GM23248 (cell line): Measurements from ENCODE around the gene UROC1. TPM values are rescaled to one million over a fixed set of nuclear protein-coding genes. Genes with fewer than 3 reads are reported as not detected.

ENCODE experiments used
- DNase-seq: peaks from one replicate; pipeline ENCODE4 v3.0.0-alpha.2; 2015
- H2AFZ ChIP-seq: fragments of 200-600 bp; sonication (generic); 2 replicates; pipeline ENCODE4 v1.6.1; 2016; ENCODE audit warnings: antibody characterized with exemption
- H3F3A ChIP-seq: fragments of 200-600 bp; sonication (generic); 2 replicates; pipeline ENCODE4 v1.6.1; 2016; ENCODE audit warnings: mild to moderate bottlenecking, antibody characterized with exemption, mixed run types; ENCODE audit not compliant: insufficient read depth
- H3K27ac ChIP-seq: fragments of 200-600 bp; sonication (generic); 2 replicates; pipeline ENCODE4 v1.5.1; 2016; ENCODE audit warnings: mild to moderate bottlenecking
- H3K27me3 ChIP-seq: fragments of 200-600 bp; sonication (generic); replicated peaks from 2 replicates; pipeline ENCODE4 v1.6.1; 2016; ENCODE audit warnings: mild to moderate bottlenecking; ENCODE audit not compliant: insufficient read depth
- H3K36me3 ChIP-seq: fragments of 200-600 bp; sonication (generic); 2 replicates; pipeline ENCODE4 v1.6.1; 2016; ENCODE audit warnings: low read depth, mild to moderate bottlenecking
- H3K4me1 ChIP-seq: fragments of 200-600 bp; sonication (generic); 2 replicates; pipeline ENCODE4 v1.6.1; 2016; ENCODE audit warnings: mild to moderate bottlenecking; ENCODE audit not compliant: insufficient read depth
- H3K4me2 ChIP-seq: fragments of 200-600 bp; sonication (generic); one replicate; pipeline ENCODE4 v1.6.1; 2016; ENCODE audit warnings: mild to moderate bottlenecking; ENCODE audit not compliant: unreplicated experiment
- H3K4me3 ChIP-seq: fragments of 200-600 bp; sonication (generic); 2 replicates; pipeline ENCODE4 v1.5.1; 2016; ENCODE audit warnings: mild to moderate bottlenecking
- H3K79me2 ChIP-seq: fragments of 200-600 bp; sonication (generic); 2 replicates; pipeline ENCODE4 v1.6.1; 2016; ENCODE audit warnings: mild to moderate bottlenecking; ENCODE audit not compliant: insufficient read depth
- H3K9ac ChIP-seq: fragments of 200-600 bp; sonication (generic); 2 replicates; pipeline ENCODE4 v1.6.1; 2016; ENCODE audit warnings: mild to moderate bottlenecking
- H3K9me2 ChIP-seq: fragments of 200-600 bp; sonication (generic); 2 replicates; pipeline ENCODE4 v1.6.1; 2016; ENCODE audit warnings: mixed run types, mild to moderate bottlenecking, moderate library complexity; ENCODE audit not compliant: insufficient read depth
- H3K9me3 ChIP-seq: fragments of 200-600 bp; sonication (generic); one replicate; pipeline ENCODE4 v1.6.1; 2017; ENCODE audit warnings: low read depth
- H4K20me1 ChIP-seq: fragments of 200-600 bp; sonication (generic); 2 replicates; pipeline ENCODE4 v1.6.0; 2016; ENCODE audit not compliant: insufficient read depth
- EZH2 ChIP-seq: fragments of 200-600 bp; sonication (generic); IDR thresholded peaks from 2 replicates; pipeline ENCODE4 v1.6.1; 2018; ENCODE audit warnings: antibody characterized with exemption, mild to moderate bottlenecking; ENCODE audit not compliant: insufficient read depth, poor library complexity, severe bottlenecking
- EZH2phosphoT487 ChIP-seq: fragments of 200-600 bp; sonication (generic); IDR thresholded peaks from 2 replicates; pipeline ENCODE4 v1.6.1; 2018; ENCODE audit warnings: antibody characterized with exemption, moderate library complexity, mild to moderate bottlenecking, low read depth; ENCODE audit not compliant: insufficient read depth
- WGBS, 2 experiments: methylation state at CpG; one replicate each; pipeline ENCODE4 v1.1.6; 2015 to 2017; ENCODE audit warnings: low lambda C conversion rate in 2 of 2, low coverage in 1 of 2; ENCODE audit errors: missing lambda C conversion rate in 2 of 2; 5-methylcytosine and 5-hydroxymethylcytosine counted together
- in situ Hi-C: fragments of 300-500 bp; cut with MboI; formaldehyde crosslinking; loops from 2 replicates; pipeline ENCODE4 v1.15.0; 2020
- polyA plus RNA-seq: library from polyadenylated mRNA; unstranded; fragments of >200 nt; fragmentation: Nextera tagmentation; extraction: Ambion mirVana; gene quantifications from 2 replicates; pipeline ENCODE4 v1.2.1, GENCODE V29; 2016
- total RNA-seq: library from RNA; depleted of rRNA; stranded (reverse); fragments of >200 nt; shearing (Covaris generic); gene quantifications from 2 replicates; pipeline ENCODE4 v1.2.3, GENCODE V29; 2014; rRNA removed

Gene UROC1
- not detected in 2 replicates for total RNA-seq
- not detected in 2 replicates for polyA plus RNA-seq

GRCh38 chr3:126517291-126517951, at the start of gene UROC1:
Gene UROC1 (minus strand): TSS chr3:126517773. CDS start chr3:126517719, 54 bp downstream.
- Histone ChIP-seq H2AFZ (no peak within 1 kb of the TSS), H3K4me2 (no peak within 1 kb of the TSS), H3K9me2 (no peaks in the 10 kb centered on the region), H3K27me3 (0 out of 2 replicates have a peak, but pooled peaks cover 8% of the 10 kb centered on the region), H4K20me1 (no peaks in the 10 kb centered on the region), H3K27ac (no peak within 1 kb of the TSS), H3F3A (no peaks in the 10 kb centered on the region), H3K36me3 (no peaks in the 10 kb centered on the region), H3K9ac (no peak within 1 kb of the TSS), H3K79me2 (no peaks in the 10 kb centered on the region), H3K4me3 (no peak within 1 kb of the TSS), H3K4me1 (no peaks in the 10 kb centered on the region), H3K9me3 (no peaks in the 10 kb centered on the region)
- WGBS, 2 experiments, result 81% methylated on average over 15 to 16 of the region's 16 CpGs
- TF ChIP-seq EZH2phosphoT487 (no peak), EZH2 (no peak)
- no peak for DNase-seq
- in situ Hi-C loops, result no loop called here

- H3K27ac ChIP-seq, result no peak overlapping the region
- H4K20me1 ChIP-seq, result no peaks in the 10 kb centered on the region
- no peaks in the 10 kb centered on the region for H3K36me3 ChIP-seq
- no peak overlapping the region for H3K4me3 ChIP-seq
- in situ Hi-C loops, result no loop called here
- H3K4me1 ChIP-seq, result no peaks in the 10 kb centered on the region
- H3K9me2 ChIP-seq, result no peaks in the 10 kb centered on the region
- no peak overlapping the region for H3K9ac ChIP-seq
- DNase-seq, result no peak
- no peak for TF ChIP-seq EZH2
- TF ChIP-seq EZH2phosphoT487, result no peak
- H2AFZ ChIP-seq, result no peak overlapping the region
- H3K79me2 ChIP-seq, result no peaks in the 10 kb centered on the region
- no peaks in the 10 kb centered on the region for H3K9me3 ChIP-seq
- H3F3A ChIP-seq, result no peaks in the 10 kb centered on the region
- H3K27me3 ChIP-seq, result peaks cover 18% of the 10 kb centered on the region
- 32 to 45% methylated on average over 2 of the region's 2 CpGs for WGBS, 2 experiments
- no peak overlapping the region for H3K4me2 ChIP-seq
These were observed 45.2 kb upstream of the UROC1 start for GRCh38 chr3:126562737-126563276.

- Histone ChIP-seq H3F3A (no peaks in the 10 kb centered on the region), H4K20me1 (no peaks in the 10 kb centered on the region), H3K4me1 (no peaks in the 10 kb centered on the region), H3K9me2 (no peaks in the 10 kb centered on the region), H3K9ac (no peak within 1 kb of the TSS), H3K36me3 (no peaks in the 10 kb centered on the region), H3K27ac (no peak within 1 kb of the TSS), H3K4me2 (no peak within 1 kb of the TSS), H3K9me3 (no peaks in the 10 kb centered on the region), H3K4me3 (no peak within 1 kb of the TSS), H2AFZ (no peak within 1 kb of the TSS), H3K27me3 (peaks cover 14% of the 10 kb centered on the region), H3K79me2 (no peaks in the 10 kb centered on the region)
- in situ Hi-C loops, result no loop called here
- no peak for TF ChIP-seq EZH2phosphoT487
- no peak for TF ChIP-seq EZH2
- no peak for DNase-seq
- WGBS, 2 experiments, result 65 to 67% methylated on average over 9 of the region's 9 CpGs
These were observed 40.9 kb upstream of the UROC1 start, which contains the start of gene C3orf22 for GRCh38 chr3:126558336-126559071. Gene C3orf22 (minus strand): TSS chr3:126558932. CDS start chr3:126553390, 5,542 bp downstream.

GRCh38 chr3:126557761-126558160, 40.2 kb upstream of the UROC1 start:
- H3K4me1 ChIP-seq, result no peaks in the 10 kb centered on the region
- in situ Hi-C loops, result no loop called here
- WGBS, 2 experiments, result 62 to 63% methylated on average over 6 of the region's 6 CpGs
- no peak overlapping the region for H3K4me2 ChIP-seq
- H3K9me2 ChIP-seq, result no peaks in the 10 kb centered on the region
- H2AFZ ChIP-seq, result no peak overlapping the region
- no peak overlapping the region for H3K9ac ChIP-seq
- no peaks in the 10 kb centered on the region for H3K9me3 ChIP-seq
- no peaks in the 10 kb centered on the region for H4K20me1 ChIP-seq
- peak; percentile 23 for DNase-seq
- TF ChIP-seq EZH2phosphoT487 (no peak), EZH2 (no peak)
- no peak overlapping the region for H3K27ac ChIP-seq
- H3K79me2 ChIP-seq, result no peaks in the 10 kb centered on the region
- H3K36me3 ChIP-seq, result no peaks in the 10 kb centered on the region
- H3K27me3 ChIP-seq, result peaks cover 12% of the 10 kb centered on the region
- no peak overlapping the region for H3K4me3 ChIP-seq
- H3F3A ChIP-seq, result no peaks in the 10 kb centered on the region
